Measurements from ENCODE around the gene CALHM5. TPM values are rescaled to one million over a fixed set of nuclear protein-coding genes. Genes with fewer than 3 reads are reported as not detected.

The CALHM5 gene
- total RNA-seq, 3 donors from 2014 or later: not detected

- DNase-seq: no peak
Observed at GRCh38 chr6:116553451-116553850, 42.0 kb downstream of the CALHM5 start, which contains the start of gene CALHM4. CALHM4 (plus strand) TSS chr6:116553751; CDS start chr6:116553794, 43 bp downstream.

DNA sequence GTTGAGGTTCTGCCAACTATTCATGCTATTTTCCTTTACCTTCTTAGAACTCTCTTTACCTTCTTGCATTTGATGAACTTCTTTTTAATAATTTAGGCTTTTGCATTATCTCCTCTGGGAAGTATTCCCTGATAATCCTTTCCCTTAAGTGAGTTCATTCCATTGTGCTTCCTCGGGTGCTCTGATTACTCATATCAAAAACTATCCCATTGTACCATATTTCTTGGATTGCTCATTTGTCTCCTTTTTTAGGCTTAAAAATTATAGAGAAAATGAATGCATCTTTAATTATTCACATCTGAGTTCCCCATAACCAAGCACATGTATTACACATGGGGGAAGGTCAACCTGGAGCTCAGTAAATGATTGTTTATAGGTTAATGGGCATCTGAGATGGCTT is 44.6 kb downstream of the CALHM5 start:
- Mint-ChIP-seq H3K9me3 (no peaks in the 10 kb centered on the region), H3K36me3 (ENCODE audit: insufficient read depth) (no peaks in the 10 kb centered on the region), H3K27me3 (ENCODE audit: low read depth) (peaks cover 5% of the 10 kb centered on the region), H3K4me3 (no peak overlapping the region), H3K4me1 (ENCODE audit: low read depth) (no peaks in the 10 kb centered on the region)
- ATAC-seq (no peak), DNase-seq (no peak)

More at GRCh38 chr6:116553451-116553850, 42.0 kb downstream of the CALHM5 start, which contains the start of gene CALHM4:
- no peaks in the 10 kb centered on the region for H3K9me3 Mint-ChIP-seq
- H3K27me3 Mint-ChIP-seq (ENCODE audit: low read depth): peaks cover 9% of the 10 kb centered on the region
- no peak within 1 kb of the TSS for H3K4me3 Mint-ChIP-seq
- no peaks in the 10 kb centered on the region for H3K4me1 Mint-ChIP-seq (ENCODE audit: low read depth)
- no peak for ATAC-seq
- H3K36me3 Mint-ChIP-seq (ENCODE audit: insufficient read depth): no peaks in the 10 kb centered on the region

DNA sequence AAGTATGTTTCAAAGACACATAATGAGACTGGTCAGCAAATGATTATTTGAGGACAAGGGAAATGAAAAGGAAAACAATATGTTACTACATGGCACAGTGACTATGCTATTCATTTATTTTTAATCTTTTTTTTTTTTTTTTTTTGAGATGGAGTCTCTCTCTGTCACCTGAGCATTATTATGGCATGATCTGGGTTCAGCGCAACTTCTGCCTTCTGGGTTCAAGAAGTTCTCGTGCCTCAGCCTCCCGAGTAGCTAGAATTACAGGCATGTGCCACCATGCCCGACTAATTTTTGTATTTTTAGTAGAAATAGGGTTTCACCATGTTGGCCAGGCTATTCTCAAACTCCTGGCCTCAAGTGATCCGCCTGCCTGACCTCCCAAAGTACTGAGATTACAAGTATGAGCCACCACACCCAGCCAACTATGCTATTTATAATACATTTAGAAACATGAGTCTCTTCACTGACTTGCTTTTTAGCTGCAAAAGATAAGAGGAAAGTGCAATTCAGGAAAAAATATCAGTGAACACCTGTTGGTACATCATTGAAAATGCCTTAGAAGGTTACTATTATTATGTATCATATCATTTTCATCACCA is 45.5 kb downstream of the CALHM5 start:
- ATAC-seq: no peak
- no peak for DNase-seq
- Mint-ChIP-seq H3K4me1 (ENCODE audit: low read depth) (peaks cover 2% of the 10 kb centered on the region), H3K36me3 (ENCODE audit: insufficient read depth) (no peaks in the 10 kb centered on the region), H3K4me3 (no peak overlapping the region), H3K9me3 (no peaks in the 10 kb centered on the region), H3K27me3 (ENCODE audit: low read depth) (peaks cover 7% of the 10 kb centered on the region)

DNA sequence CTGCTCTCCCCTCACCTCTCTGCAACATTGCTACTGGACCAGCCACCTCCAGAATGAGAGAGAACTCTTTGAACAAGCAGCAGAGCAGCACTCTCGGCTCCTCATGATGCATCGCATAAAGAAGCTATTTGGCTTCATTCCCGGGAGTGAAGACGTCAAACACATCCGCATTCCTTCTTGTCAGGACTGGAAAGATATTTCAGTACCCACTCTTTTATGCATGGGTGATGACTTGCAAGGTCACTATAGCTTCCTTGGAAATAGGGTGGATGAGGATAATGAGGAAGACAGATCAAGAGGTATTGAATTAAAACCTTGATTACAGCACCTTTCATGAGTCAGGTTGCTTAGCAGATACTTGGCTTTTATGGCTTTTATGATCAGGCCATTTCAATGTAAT is 46.5 kb downstream of the CALHM5 start:
- Mint-ChIP-seq H3K4me3 (no peak overlapping the region), H3K27me3 (ENCODE audit: low read depth) (peaks cover 12% of the 10 kb centered on the region), H3K36me3 (ENCODE audit: insufficient read depth) (no peaks in the 10 kb centered on the region), H3K9me3 (no peaks in the 10 kb centered on the region), H3K4me1 (ENCODE audit: low read depth) (peaks cover 3% of the 10 kb centered on the region)
- DNase-seq (no peak), ATAC-seq (no peak)

DNA sequence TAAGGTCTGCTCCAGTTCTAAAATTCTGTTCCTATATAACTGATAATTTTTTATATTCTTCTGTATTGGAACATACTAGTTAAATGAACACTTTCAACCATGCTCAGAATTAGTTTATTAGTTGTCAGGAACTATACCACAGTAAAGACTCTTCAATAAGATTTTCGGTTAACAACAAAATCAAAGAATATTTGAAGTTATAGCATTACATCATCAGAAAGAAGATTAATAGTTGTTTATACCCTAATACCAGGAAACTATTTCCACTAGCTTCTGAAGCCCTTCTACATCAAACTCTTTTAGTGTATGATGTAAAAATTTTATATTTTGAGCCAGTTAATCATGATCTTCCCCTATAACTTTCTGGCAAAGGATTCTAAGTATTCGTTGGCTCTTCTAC is 48.7 kb downstream of the CALHM5 start:
- ATAC-seq (no peak), DNase-seq (no peak)
- Mint-ChIP-seq H3K27me3 (ENCODE audit: low read depth) (peaks cover 20% of the 10 kb centered on the region), H3K4me1 (ENCODE audit: low read depth) (peaks cover 5% of the 10 kb centered on the region), H3K36me3 (ENCODE audit: insufficient read depth) (no peaks in the 10 kb centered on the region), H3K4me3 (no peak overlapping the region), H3K9me3 (no peaks in the 10 kb centered on the region)

GRCh38 chr6:116561377-116562018 is 50.1 kb downstream of the CALHM5 start:
- DNase-seq: peak; percentile 61
- ATAC-seq: peak; percentile 65 to 73
- no peaks in the 10 kb centered on the region for H3K36me3 Mint-ChIP-seq (ENCODE audit: insufficient read depth)

DNA sequence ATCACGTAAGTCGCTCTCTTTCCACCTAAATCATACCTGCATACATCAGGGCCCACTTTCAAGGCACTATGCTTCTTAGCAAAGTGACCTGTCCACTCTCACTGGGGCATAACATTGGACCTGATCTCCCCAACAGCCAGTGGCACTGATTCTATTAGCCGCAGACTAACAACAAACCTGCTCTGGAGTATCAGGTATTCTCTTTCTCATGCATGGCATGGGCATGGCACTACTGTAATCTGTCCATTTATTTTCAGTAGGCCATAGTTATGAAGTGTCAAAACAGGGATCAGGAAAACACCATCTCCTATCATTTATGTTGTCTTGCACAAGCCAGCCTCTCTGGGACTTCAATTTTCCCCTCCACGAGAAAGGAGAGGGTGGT is 50.6 kb downstream of the CALHM5 start:
- Mint-ChIP-seq H3K4me3 (no peak overlapping the region), H3K4me1 (ENCODE audit: low read depth) (peaks cover 5% of the 10 kb centered on the region), H3K9me3 (no peaks in the 10 kb centered on the region), H3K27me3 (ENCODE audit: low read depth) (peaks cover 27% of the 10 kb centered on the region), H3K36me3 (ENCODE audit: insufficient read depth) (no peaks in the 10 kb centered on the region)
- no peak for ATAC-seq
- no peak for DNase-seq

More at GRCh38 chr6:116561377-116562018, 50.1 kb downstream of the CALHM5 start:
- H3K4me3 Mint-ChIP-seq: no peak overlapping the region
- peaks cover 27% of the 10 kb centered on the region for H3K27me3 Mint-ChIP-seq (ENCODE audit: low read depth)
- no peaks in the 10 kb centered on the region for H3K9me3 Mint-ChIP-seq
- peaks cover 5% of the 10 kb centered on the region for H3K4me1 Mint-ChIP-seq (ENCODE audit: low read depth)

DNA sequence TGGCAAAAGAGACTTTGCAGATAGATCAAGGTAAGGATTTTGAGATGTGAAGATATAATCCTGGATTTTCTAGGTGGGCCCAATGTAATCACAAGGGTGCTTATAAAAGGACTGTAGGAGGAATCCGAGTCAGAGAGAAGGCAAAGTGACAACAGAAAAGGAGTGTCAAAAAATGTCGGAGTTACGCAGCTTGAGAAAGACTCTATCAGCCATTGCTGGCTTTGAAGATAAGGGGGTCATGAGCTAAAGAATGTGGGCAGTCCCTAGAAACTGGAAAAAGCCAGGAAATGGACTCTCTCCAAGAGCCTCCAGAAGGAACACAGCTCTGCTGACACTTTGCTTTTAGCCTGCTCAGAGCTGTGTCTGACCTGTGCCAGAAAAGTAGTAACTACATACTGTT is 51.2 kb downstream of the CALHM5 start:
- no peaks in the 10 kb centered on the region for H3K9me3 Mint-ChIP-seq
- H3K4me3 Mint-ChIP-seq: no peak overlapping the region
- peaks cover 27% of the 10 kb centered on the region for H3K27me3 Mint-ChIP-seq (ENCODE audit: low read depth)
- no peaks in the 10 kb centered on the region for H3K36me3 Mint-ChIP-seq (ENCODE audit: insufficient read depth)
- no peak for ATAC-seq
- DNase-seq: no peak
- peaks cover 5% of the 10 kb centered on the region for H3K4me1 Mint-ChIP-seq (ENCODE audit: low read depth)

- no peak overlapping the region for H3K4me3 Mint-ChIP-seq
- H3K9me3 Mint-ChIP-seq: no peaks in the 10 kb centered on the region
- no peak for ATAC-seq
- peaks cover 27% of the 10 kb centered on the region for H3K27me3 Mint-ChIP-seq (ENCODE audit: low read depth)
- peaks cover 5% of the 10 kb centered on the region for H3K4me1 Mint-ChIP-seq (ENCODE audit: low read depth)
- no peaks in the 10 kb centered on the region for H3K36me3 Mint-ChIP-seq (ENCODE audit: insufficient read depth)
- DNase-seq: no peak
Observed at GRCh38 chr6:116563830-116564229, 52.4 kb downstream of the CALHM5 start.

GRCh38 chr6:116564311-116564710 is 52.9 kb downstream of the CALHM5 start:
- DNase-seq (no peak), ATAC-seq (no peak)
- Mint-ChIP-seq H3K36me3 (ENCODE audit: insufficient read depth) (no peaks in the 10 kb centered on the region), H3K4me3 (no peak overlapping the region), H3K27me3 (ENCODE audit: low read depth) (peaks cover 27% of the 10 kb centered on the region), H3K9me3 (no peaks in the 10 kb centered on the region), H3K4me1 (ENCODE audit: low read depth) (peaks cover 10% of the 10 kb centered on the region)

GRCh38 chr6:116564921-116565872 is 53.8 kb downstream of the CALHM5 start:
- DNase-seq: no peak
- Mint-ChIP-seq H3K4me3 (peak overlapping the region; percentile 35), H3K36me3 (ENCODE audit: insufficient read depth) (no peaks in the 10 kb centered on the region), H3K4me1 (ENCODE audit: low read depth) (peaks cover 15% of the 10 kb centered on the region), H3K27me3 (ENCODE audit: low read depth) (peaks cover 27% of the 10 kb centered on the region), H3K9me3 (no peaks in the 10 kb centered on the region)
- ATAC-seq: peak; percentile 66 to 73

- peaks cover 17% of the 10 kb centered on the region for H3K27me3 Mint-ChIP-seq (ENCODE audit: low read depth)
- H3K4me1 Mint-ChIP-seq (ENCODE audit: low read depth): peaks cover 29% of the 10 kb centered on the region
- no peak for DNase-seq
- no peak overlapping the region for H3K4me3 Mint-ChIP-seq
- H3K9me3 Mint-ChIP-seq: no peaks in the 10 kb centered on the region
- no peak for ATAC-seq
- H3K36me3 Mint-ChIP-seq (ENCODE audit: insufficient read depth): no peaks in the 10 kb centered on the region
Observed at GRCh38 chr6:116568111-116568510, 56.7 kb downstream of the CALHM5 start.

DNA sequence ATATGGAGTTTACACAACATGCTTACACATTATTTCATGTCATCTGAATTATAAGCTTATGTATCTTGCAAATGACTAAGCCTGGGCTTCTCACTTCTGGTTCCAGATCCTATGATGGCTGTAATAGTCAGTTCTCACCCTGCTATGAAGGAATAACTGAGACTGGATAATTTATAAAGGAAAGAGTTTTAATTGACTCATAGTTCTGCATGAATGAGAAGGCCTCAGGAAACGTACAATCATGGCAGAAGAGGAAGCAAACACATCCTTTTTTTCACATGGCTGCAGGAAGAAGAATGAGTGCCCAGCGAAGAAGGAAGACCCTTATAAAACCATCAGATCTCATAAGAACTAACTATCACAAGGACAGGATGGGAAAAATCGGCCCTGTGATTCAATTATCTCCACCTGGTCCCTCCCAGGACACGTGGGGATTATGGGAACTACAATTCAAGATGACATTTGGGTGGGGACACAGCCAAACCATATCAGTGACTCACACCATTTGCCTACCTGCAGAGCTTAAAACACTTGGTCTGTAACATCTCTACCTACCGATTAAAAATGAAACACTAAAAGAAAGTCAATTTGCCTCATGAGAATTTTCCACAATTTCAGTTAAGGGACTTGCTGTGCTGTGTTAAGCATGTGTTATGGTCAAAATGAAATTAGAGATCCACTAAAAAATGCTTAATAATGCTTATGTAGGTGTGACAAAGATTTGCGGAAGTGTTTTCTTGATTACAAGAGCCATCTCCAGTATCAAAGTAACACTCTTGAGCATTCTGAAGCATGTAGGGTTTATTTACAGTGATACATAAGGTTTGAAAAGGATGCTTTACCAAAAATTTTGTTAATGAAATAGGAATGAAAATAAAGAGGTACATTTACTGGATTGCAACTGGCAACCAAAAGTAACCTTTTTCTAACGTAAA is 57.6 kb downstream of the CALHM5 start:
- Mint-ChIP-seq H3K27me3 (ENCODE audit: low read depth) (peaks cover 10% of the 10 kb centered on the region), H3K9me3 (no peaks in the 10 kb centered on the region), H3K36me3 (ENCODE audit: insufficient read depth) (peaks cover 4% of the 10 kb centered on the region), H3K4me1 (ENCODE audit: low read depth) (peaks cover 39% of the 10 kb centered on the region), H3K4me3 (peak overlapping the region; percentile 96)
- no peak for DNase-seq
- ATAC-seq: no peak

Measured in activated T-cell treated with anti-CD3 and anti-CD28 coated beads, Interleukin-2, amount 50 U/mL, for 4 hours (primary cell).